ENCODE data around the gene NGFR. TPM values are rescaled to one million over a fixed set of nuclear protein-coding genes. Genes with fewer than 3 reads are reported as not detected.
A peak's percentile ranks its signal among the peaks of the same experiment; 100 is the strongest.

The NGFR gene
- polyA plus RNA-seq, 4 donors: 0.54 to 22.8 (median 2.8) TPM; not detected in 1

DNA sequence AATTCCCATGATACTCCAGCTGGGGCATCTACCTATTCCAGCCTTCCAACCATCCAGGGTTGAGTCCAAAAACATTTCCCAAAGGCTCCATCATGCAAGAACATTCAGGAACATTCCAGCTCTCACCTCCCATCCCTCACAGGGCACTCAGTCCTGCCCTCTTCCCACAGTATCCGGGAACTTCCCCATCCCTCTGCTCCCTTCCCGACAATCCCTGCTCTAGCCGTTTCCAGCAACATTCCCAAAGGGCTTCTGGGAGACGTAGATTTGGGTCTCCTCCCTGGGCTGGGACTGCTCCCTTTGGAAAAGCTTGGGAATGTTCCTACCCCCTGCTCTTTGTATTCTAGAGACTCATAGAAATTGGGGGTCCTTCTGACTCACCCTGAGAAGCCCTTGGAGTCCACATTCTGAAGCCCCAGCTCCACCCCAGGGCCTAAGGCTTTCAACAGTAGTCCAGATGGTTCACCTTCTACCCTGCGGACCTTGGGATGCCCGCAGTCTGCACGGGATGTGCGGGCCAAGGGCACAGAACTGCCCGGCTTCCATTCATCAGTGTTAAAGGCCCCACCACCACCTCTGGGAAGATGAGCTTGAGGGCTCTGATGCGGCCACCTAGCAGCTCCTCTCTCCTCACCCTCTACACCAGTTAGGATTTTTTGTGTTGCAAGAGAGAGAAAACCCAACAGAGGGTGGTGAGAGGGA is 25.4 kb downstream of the NGFR start:
- FAIRE-seq: no peak
- WGBS, 3 donors: 83 to 86% (median 83%) methylated on average over 10 of the region's 10 CpGs
- Histone ChIP-seq H3K9me3 (ENCODE audit: control insufficient read depth in 2 of 2, insufficient read depth in 1 of 2, low read depth in 1 of 2, low read length in 1 of 2) (no peaks in the 10 kb centered on the region), H3K27ac (ENCODE audit: low read depth in 1 of 3, low read length in 2 of 3) (peak overlapping the region in 1 of 3 donors; percentile 22), H3K36me3 (ENCODE audit: control insufficient read depth in 3 of 3, insufficient read depth in 2 of 3, low read depth in 1 of 3, low read length in 3 of 3) (no peaks in the 10 kb centered on the region), H3K4me3 (ENCODE audit: low read depth in 1 of 3, low read length in 3 of 3) (no peak overlapping the region), H3K27me3 (ENCODE audit: control insufficient read depth in 3 of 3, insufficient read depth in 3 of 3, low read length in 3 of 3) (peaks cover 0 to 20% (median 0%) of the 10 kb centered on the region in 3 donors), H3K4me1 (ENCODE audit: control insufficient read depth in 3 of 3, insufficient read depth in 2 of 3, low read depth in 1 of 3, low read length in 2 of 3) (peaks cover 0 to 6% (median 0%) of the 10 kb centered on the region in 3 donors)
- no peak for DNase-seq

DNA sequence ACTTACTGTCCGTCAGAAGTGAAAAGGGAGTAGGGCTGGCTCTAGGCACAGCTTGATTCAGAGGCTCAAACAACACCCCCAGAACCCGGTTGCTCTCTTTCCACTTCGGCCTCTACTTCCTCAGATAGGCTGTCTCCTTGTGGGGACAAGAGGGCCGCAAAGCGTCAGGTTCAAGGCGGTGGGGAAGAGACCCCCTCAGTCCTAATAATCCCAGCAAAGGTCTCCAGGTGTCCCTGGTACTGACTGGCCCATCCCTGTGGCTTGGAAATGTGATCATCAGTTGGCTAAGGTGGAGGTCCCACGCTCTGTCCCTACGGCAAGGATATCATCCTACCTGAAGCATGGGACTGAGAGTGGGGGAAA is 26.0 kb downstream of the NGFR start:
- Histone ChIP-seq H3K9me3 (ENCODE audit: control insufficient read depth in 2 of 2, insufficient read depth in 1 of 2, low read depth in 1 of 2, low read length in 1 of 2) (no peaks in the 10 kb centered on the region), H3K27ac (ENCODE audit: low read depth in 1 of 3, low read length in 2 of 3) (peak overlapping the region in 1 of 3 donors; percentile 22), H3K4me3 (ENCODE audit: low read depth in 1 of 3, low read length in 3 of 3) (no peak overlapping the region), H3K36me3 (ENCODE audit: control insufficient read depth in 3 of 3, insufficient read depth in 2 of 3, low read depth in 1 of 3, low read length in 3 of 3) (no peaks in the 10 kb centered on the region), H3K4me1 (ENCODE audit: control insufficient read depth in 3 of 3, insufficient read depth in 2 of 3, low read depth in 1 of 3, low read length in 2 of 3) (peaks cover 0 to under 1% (median 0%) of the 10 kb centered on the region in 3 donors), H3K27me3 (ENCODE audit: control insufficient read depth in 3 of 3, insufficient read depth in 3 of 3, low read length in 3 of 3) (peaks cover 0 to 20% (median 0%) of the 10 kb centered on the region in 3 donors)
- WGBS, 3 donors: 84 to 94% (median 90%) methylated on average over 8 of the region's 8 CpGs
- no peak for FAIRE-seq
- DNase-seq: no peak

DNA sequence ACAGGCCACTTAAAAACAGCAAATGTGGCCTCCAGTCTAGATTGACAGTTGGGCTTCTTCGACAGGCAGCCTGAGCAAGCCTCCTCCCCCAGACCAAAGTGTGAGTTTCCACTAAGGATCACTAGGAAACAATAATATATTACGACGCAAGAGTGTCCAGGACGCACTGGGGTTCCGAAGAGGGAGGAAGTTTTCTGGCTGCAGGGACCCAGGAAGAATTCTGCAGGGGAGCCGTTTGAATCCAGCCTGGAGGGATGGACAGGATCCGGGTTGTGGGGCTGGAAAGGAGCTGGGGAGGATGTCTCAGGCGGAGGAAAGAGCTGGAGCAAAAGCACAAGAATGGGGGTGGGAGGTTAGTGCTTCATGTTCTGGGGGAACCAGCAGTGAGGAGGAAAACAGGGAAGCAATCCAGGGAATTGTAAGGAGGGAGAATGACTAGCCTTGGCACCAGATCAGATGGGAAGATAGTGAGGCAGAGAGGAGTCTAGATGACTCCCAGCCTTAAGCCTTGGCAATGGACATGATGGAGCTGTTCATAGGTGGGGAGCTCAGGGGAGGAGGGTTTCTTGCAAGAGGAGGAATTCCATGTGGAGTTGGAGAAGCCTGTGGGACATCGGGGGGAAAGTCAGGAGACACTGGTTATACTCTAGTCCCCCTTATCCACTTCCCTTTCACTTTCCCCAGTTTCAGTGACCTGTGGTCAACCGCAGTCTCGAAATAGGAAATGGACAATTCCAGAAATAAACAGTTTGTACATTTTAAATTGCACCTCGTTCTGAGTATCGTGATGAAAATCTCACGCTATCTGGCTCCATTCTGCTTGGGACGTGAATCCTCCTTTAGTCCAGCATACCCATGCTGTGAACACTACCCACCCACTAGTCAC is 26.6 kb downstream of the NGFR start:
- Histone ChIP-seq H3K27me3 (ENCODE audit: control insufficient read depth in 3 of 3, insufficient read depth in 3 of 3, low read length in 3 of 3) (peaks cover 0 to 20% (median 0%) of the 10 kb centered on the region in 3 donors), H3K9me3 (ENCODE audit: control insufficient read depth in 2 of 2, insufficient read depth in 1 of 2, low read depth in 1 of 2, low read length in 1 of 2) (no peaks in the 10 kb centered on the region), H3K4me1 (ENCODE audit: control insufficient read depth in 3 of 3, insufficient read depth in 2 of 3, low read depth in 1 of 3, low read length in 2 of 3) (no peaks in the 10 kb centered on the region), H3K36me3 (ENCODE audit: control insufficient read depth in 3 of 3, insufficient read depth in 2 of 3, low read depth in 1 of 3, low read length in 3 of 3) (no peaks in the 10 kb centered on the region), H3K27ac (ENCODE audit: low read depth in 1 of 3, low read length in 2 of 3) (peak overlapping the region in 1 of 3 donors; percentile 22), H3K4me3 (ENCODE audit: low read depth in 1 of 3, low read length in 3 of 3) (no peak overlapping the region)
- DNase-seq: no peak
- WGBS, 3 donors: 59 to 74% (median 69%) methylated on average over 15 of the region's 15 CpGs
- no peak for FAIRE-seq

DNA sequence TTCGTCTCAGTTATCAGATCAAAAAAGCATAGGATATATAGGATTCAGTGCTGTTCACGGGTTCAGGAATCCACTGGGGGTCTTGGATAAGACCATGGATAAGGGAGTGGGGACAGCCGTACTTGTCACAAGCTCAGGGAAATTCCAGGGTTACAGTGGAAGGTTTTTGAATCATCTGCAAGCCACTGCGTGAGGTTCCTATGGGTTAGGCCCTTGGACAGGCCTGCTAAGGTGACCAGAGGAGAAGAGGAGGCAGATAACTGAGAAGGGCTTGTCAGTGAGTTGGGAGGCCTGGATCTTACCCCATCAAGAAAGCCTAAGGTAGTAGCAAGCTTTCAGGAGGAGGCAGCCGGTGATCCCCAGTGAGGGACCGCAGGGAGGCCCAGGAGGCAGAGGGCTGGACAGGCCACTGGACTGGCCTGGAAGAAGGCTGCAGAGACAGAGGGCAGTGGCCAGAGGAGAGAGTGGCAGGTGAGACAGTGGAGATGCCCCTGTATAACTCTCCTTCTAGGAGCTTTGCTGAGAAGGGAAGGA is 27.3 kb downstream of the NGFR start:
- DNase-seq (no peak), FAIRE-seq (no peak)
- no peaks in the 10 kb centered on the region for H3K4me1 ChIP-seq (ENCODE audit: control insufficient read depth in 3 of 3, insufficient read depth in 2 of 3, low read depth in 1 of 3, low read length in 2 of 3)
- no peaks in the 10 kb centered on the region for H3K9me3 ChIP-seq (ENCODE audit: control insufficient read depth in 2 of 2, insufficient read depth in 1 of 2, low read depth in 1 of 2, low read length in 1 of 2)
- no peaks in the 10 kb centered on the region for H3K36me3 ChIP-seq (ENCODE audit: control insufficient read depth in 3 of 3, insufficient read depth in 2 of 3, low read depth in 1 of 3, low read length in 3 of 3)
- 74 to 77% (median 77%) methylated on average over 6 of the region's 6 CpGs for WGBS, 3 donors
- peaks cover 0 to 25% (median 0%) of the 10 kb centered on the region in 3 donors for H3K27me3 ChIP-seq (ENCODE audit: control insufficient read depth in 3 of 3, insufficient read depth in 3 of 3, low read length in 3 of 3)
- no peak overlapping the region for H3K4me3 ChIP-seq (ENCODE audit: low read depth in 1 of 3, low read length in 3 of 3)
- no peak overlapping the region for H3K27ac ChIP-seq (ENCODE audit: low read depth in 1 of 3, low read length in 2 of 3)

DNA sequence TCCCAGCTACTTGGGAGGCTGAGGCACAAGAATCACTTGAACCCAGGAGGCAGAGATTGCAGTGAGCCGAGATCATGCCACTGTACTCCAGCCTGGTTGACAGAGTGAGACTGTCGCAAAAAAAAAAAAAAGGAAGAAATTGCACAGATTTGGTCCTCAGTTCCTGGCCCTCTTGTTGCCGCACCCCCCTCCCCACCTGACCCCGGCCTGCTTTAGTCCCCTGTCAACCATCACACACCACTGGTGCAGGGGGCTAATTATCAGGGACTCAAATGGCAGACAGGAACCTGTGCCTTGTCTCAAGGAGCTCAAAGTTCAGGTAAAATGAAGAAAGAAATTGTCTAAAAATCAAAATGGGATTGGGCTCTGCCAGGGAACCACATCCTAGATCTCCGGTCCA is 28.1 kb downstream of the NGFR start:
- 67 to 84% (median 82%) methylated on average over 5 of the region's 5 CpGs for WGBS, 3 donors
- no peaks in the 10 kb centered on the region for H3K4me1 ChIP-seq (ENCODE audit: control insufficient read depth in 3 of 3, insufficient read depth in 2 of 3, low read depth in 1 of 3, low read length in 2 of 3)
- no peaks in the 10 kb centered on the region for H3K9me3 ChIP-seq (ENCODE audit: control insufficient read depth in 2 of 2, insufficient read depth in 1 of 2, low read depth in 1 of 2, low read length in 1 of 2)
- H3K27me3 ChIP-seq (ENCODE audit: control insufficient read depth in 3 of 3, insufficient read depth in 3 of 3, low read length in 3 of 3): peaks cover 0 to 30% (median 0%) of the 10 kb centered on the region in 3 donors
- no peak overlapping the region for H3K4me3 ChIP-seq (ENCODE audit: low read depth in 1 of 3, low read length in 3 of 3)
- FAIRE-seq (no peak), DNase-seq (no peak)
- H3K36me3 ChIP-seq (ENCODE audit: control insufficient read depth in 3 of 3, insufficient read depth in 2 of 3, low read depth in 1 of 3, low read length in 3 of 3): no peaks in the 10 kb centered on the region
- no peak overlapping the region for H3K27ac ChIP-seq (ENCODE audit: low read depth in 1 of 3, low read length in 2 of 3)

DNA sequence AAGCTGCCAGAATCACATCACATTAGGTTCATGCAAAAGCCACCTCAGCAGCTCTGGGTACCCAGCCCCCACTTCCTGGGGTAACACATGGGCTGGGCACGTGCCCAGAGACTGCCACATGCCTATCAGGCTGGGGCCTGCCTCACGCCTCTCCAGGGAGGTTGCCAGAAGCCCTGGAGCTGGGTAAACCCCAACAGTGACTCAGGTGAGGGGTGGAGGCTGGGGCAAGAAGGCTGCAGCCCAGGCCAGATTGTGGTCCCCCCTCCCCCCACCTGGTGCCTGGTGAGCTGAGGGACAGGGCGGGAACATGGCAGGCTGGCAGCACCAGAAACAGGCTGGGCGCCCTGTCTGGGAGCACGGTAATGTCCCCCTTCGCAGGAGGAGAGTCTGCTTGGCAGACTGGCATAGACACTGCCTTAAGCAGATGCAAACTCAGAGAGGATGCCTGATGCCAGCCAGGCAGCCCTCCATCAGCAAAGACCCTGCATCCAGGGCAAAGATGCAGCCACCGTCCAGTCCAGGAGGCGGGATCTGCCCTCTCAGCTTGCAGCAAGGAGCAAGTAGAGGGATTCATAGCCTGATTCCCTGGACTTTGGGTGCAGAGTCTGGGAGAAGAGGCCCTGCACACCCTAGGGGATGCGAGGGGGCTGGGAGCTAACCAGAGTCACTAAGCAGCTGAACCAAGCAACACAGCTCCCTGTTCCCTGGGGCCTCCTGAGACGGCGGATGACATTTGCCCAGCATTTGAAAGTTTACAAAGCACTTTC is 28.8 kb downstream of the NGFR start:
- WGBS, 3 donors: 53 to 73% (median 67%) methylated on average over 11 of the region's 11 CpGs
- no peak overlapping the region for H3K27ac ChIP-seq (ENCODE audit: low read depth in 1 of 3, low read length in 2 of 3)

DNA sequence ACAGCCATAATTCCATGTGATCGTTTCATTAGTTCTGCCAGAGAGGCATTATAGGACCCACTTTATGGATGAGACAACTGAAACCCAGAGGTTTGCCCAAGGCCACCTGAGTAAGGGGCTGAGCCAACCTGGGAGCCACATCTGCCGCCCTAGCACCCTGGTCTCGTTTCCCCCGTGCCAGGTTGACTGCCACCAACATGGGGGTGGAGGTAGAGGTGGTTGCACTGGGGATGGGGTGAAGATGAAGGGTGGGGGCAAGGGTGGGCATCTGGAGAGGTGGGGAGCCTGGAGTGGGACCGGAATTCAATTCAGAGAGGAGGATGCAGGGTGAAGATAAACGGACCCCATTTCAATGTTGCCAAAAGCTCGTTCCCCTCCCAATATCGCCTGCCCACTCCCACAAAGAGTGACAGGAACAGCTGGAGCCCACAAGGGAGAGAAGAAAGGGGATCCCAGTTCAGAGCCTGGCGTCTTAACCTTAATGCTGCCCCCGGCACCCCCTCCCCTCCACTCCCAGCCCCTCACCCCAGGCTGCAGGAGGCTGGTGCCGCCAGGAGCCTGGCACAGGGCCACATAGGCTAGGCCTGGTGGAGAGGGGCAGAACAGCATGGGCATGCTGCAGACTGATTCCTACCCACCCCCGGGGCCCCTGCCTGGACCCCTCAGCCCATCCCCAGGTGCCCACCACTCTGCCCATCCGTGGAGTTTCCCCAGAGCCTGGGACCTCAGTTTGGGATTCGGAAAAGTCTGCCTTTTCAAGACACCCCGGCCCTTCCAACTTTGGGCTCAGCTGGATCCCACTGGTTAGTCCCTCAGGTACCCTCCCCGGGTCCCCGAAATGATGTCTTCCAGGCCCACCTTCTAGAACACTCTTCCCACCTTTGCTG is 29.6 kb downstream of the NGFR start:
- Histone ChIP-seq H3K9me3 (ENCODE audit: control insufficient read depth in 2 of 2, insufficient read depth in 1 of 2, low read depth in 1 of 2, low read length in 1 of 2) (no peaks in the 10 kb centered on the region), H3K4me1 (ENCODE audit: control insufficient read depth in 3 of 3, insufficient read depth in 2 of 3, low read depth in 1 of 3, low read length in 2 of 3) (no peaks in the 10 kb centered on the region), H3K36me3 (ENCODE audit: control insufficient read depth in 3 of 3, insufficient read depth in 2 of 3, low read depth in 1 of 3, low read length in 3 of 3) (no peaks in the 10 kb centered on the region), H3K27me3 (ENCODE audit: control insufficient read depth in 3 of 3, insufficient read depth in 3 of 3, low read length in 3 of 3) (peaks cover 0 to 30% (median 0%) of the 10 kb centered on the region in 3 donors), H3K4me3 (ENCODE audit: low read depth in 1 of 3, low read length in 3 of 3) (no peak overlapping the region), H3K27ac (ENCODE audit: low read depth in 1 of 3, low read length in 2 of 3) (no peak overlapping the region)
- DNase-seq: no peak
- FAIRE-seq: no peak
- WGBS, 3 donors: 79 to 86% (median 80%) methylated on average over 17 of the region's 17 CpGs

More for the DNA sequence above, 28.8 kb downstream of the NGFR start:
- no peak for DNase-seq
- no peak for FAIRE-seq
- H3K27me3 ChIP-seq (ENCODE audit: control insufficient read depth in 3 of 3, insufficient read depth in 3 of 3, low read length in 3 of 3): peaks cover 0 to 32% (median 0%) of the 10 kb centered on the region in 3 donors
- H3K4me3 ChIP-seq (ENCODE audit: low read depth in 1 of 3, low read length in 3 of 3): no peak overlapping the region
- H3K36me3 ChIP-seq (ENCODE audit: control insufficient read depth in 3 of 3, insufficient read depth in 2 of 3, low read depth in 1 of 3, low read length in 3 of 3): no peaks in the 10 kb centered on the region
- no peaks in the 10 kb centered on the region for H3K4me1 ChIP-seq (ENCODE audit: control insufficient read depth in 3 of 3, insufficient read depth in 2 of 3, low read depth in 1 of 3, low read length in 2 of 3)
- H3K9me3 ChIP-seq (ENCODE audit: control insufficient read depth in 2 of 2, insufficient read depth in 1 of 2, low read depth in 1 of 2, low read length in 1 of 2): no peaks in the 10 kb centered on the region
